Measurements from ENCODE around the gene NUP210L. TPM values are rescaled to one million over a fixed set of nuclear protein-coding genes. Genes with fewer than 3 reads are reported as not detected.
"Not testable (repeated sequence)": the region's sequence is repeated elsewhere in the genome, so short reads cannot be mapped to it uniquely, and the experiment has no call there.

Gene NUP210L
- total RNA-seq, 2 experiments from 2014 or later, result 0.04 TPM; not detected in 1

DNA sequence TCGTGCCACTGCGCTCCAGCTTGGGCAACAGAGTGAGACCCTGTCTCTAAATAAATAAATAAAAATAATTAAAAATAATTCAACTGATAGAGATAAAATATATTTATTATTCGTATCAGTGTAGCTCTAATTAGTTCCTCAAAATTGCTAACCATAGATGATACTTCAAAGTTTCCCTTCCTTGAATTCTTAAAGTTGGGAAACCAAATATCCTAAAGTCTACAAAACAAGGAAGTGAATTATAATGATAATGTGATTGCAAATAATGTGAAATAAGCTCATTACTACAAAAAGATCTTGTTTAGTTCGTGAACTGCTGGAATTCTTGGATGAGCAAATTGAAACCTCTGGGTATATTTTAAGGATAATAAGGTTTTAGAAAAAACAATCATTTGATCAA, 60.5 kb downstream of the NUP210L start:
- H3K27me3 Mint-ChIP-seq, result no peaks in the 10 kb centered on the region

DNA sequence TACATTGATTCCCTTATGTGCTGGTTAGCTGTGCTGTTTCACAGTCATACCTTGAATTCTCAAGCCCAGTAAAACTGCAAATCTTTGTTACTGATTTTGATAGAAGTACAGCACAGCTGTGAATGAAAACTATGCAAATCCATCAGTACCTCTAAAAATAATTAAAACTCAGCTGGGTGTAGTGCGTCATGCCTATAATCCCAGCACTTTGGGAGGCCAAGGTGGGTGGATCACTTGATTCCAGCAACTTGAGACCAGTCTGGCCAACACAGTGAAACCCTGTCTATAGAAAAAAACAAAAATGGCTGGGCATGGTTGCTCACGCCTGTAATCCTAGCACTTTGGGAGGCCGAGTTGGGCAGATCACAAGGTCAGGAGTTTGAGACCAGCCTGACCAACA, 61.2 kb downstream of the NUP210L start:
- Mint-ChIP-seq H3K36me3 (no peaks in the 10 kb centered on the region), H3K27ac (no peak overlapping the region), H3K9me3 (no peaks in the 10 kb centered on the region), H3K4me3 (no peak overlapping the region), H3K27me3 (no peaks in the 10 kb centered on the region), H3K4me1 (no peaks in the 10 kb centered on the region)
- DNase-seq, result no peak

More for the DNA sequence above, 60.5 kb downstream of the NUP210L start:
- no peaks in the 10 kb centered on the region for H3K4me1 Mint-ChIP-seq
- H3K27ac Mint-ChIP-seq, result no peak overlapping the region
- H3K9me3 Mint-ChIP-seq, result no peaks in the 10 kb centered on the region
- H3K4me3 Mint-ChIP-seq, result no peak overlapping the region
- no peak for DNase-seq
- H3K36me3 Mint-ChIP-seq, result no peaks in the 10 kb centered on the region

DNA sequence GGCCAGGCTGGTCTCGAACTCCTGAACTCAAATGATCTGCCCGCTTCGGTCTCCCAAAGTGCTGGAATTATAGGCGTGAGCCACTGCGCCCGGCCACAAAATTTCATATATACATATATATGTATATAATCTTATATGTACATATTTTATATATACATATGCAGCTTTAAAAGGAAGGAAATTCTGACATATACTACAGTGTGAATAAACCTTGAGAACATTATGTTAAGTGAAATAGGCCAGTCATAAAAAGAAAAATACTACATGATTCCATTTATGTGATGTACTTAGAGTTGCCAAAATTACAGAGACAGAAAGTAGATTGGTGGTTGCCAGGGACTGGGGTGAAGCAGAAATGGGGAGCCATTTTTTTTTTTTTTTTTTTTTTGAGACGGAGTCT, 63.2 kb downstream of the NUP210L start:
- DNase-seq, result no peak
- no peak overlapping the region for H3K4me3 Mint-ChIP-seq
- H3K36me3 Mint-ChIP-seq, result no peaks in the 10 kb centered on the region
- H3K4me1 Mint-ChIP-seq, result no peaks in the 10 kb centered on the region
- H3K9me3 Mint-ChIP-seq, result no peaks in the 10 kb centered on the region
- H3K27ac Mint-ChIP-seq, result no peak overlapping the region
- no peaks in the 10 kb centered on the region for H3K27me3 Mint-ChIP-seq

DNA sequence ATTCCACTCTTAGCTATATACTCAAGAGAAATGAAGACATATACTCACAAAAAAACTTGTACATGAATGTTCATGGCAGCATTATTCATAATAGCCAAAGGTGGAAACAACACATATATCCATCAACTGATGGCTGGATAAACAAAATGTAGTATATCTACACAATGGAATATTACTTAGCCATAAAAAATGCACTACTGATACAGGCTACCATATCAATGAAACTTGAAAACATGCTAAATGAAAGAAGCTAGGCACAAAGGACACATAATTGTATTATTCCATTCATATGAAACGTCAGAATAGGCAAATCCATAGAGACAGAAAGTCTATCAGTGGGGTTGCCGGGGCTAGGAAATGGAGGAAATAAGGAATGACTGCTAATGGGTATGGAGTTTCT, 67.3 kb downstream of the NUP210L start:
- no peak overlapping the region for H3K4me3 Mint-ChIP-seq
- peaks cover 3% of the 10 kb centered on the region for H3K36me3 Mint-ChIP-seq
- H3K27me3 Mint-ChIP-seq, result no peaks in the 10 kb centered on the region
- H3K4me1 Mint-ChIP-seq, result no peaks in the 10 kb centered on the region
- no peak for DNase-seq
- no peak overlapping the region for H3K27ac Mint-ChIP-seq
- H3K9me3 Mint-ChIP-seq, result peaks cover 7% of the 10 kb centered on the region

DNA sequence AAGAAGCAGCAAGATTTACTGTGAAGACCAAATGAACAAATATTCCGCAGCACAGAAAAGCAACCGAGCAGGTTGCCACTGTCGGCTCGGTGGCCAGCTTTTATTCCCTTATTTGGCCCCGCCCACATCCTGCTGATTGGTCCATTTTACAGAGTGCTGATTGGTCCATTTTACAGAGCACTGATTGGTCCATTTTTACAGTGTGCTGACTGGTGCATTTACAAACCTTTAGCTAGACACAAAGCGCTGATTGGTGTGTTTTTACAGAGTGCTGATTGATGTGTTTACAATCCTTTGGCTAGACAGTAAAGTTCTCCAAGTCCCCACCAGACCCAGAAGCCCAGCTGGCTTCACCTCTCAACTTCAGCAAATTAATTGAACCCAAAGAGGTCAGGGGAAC, 71.8 kb downstream of the NUP210L start:
- not testable (repeated sequence) for H3K27me3 Mint-ChIP-seq, H3K27ac Mint-ChIP-seq, H3K4me3 Mint-ChIP-seq, H3K36me3 Mint-ChIP-seq, H3K9me3 Mint-ChIP-seq, H3K4me1 Mint-ChIP-seq
- peak; percentile 4 for DNase-seq

DNA sequence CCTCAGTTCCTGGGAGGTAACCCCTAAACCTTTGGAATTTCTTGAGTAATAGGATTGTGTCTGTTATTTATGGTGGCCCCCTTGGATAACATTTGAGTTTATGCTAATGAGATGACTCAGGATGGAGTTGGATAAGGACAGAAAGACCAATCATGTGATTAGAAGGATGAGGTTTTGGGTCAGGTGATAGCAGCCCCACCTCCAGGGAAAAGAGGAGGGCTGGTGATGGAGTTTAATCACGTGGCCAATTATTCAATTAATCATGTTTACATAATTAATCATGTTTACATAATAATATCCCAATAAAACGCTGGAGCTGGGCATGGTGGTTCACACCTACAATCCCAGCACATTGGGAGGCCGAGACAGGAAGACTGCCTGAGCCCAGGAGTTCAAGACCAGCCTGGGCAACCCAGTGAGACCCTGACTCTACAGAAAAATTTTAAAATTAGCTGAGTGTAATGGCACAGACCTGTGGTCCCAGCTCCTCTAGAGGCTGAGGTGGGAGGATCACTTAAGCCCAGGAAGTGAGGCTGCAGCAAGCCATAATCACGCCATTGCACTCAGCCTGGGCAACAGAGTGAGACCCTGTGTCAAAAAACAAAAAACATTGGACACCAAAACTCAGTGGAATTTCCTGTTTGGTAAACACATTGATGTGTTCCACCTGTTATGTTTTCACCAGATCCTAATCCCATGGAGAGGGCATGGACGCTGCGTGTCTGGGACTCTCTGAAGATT, 73.3 kb downstream of the NUP210L start:
- peaks cover 7% of the 10 kb centered on the region for H3K36me3 Mint-ChIP-seq
- H3K27ac Mint-ChIP-seq, result no peak overlapping the region
- H3K9me3 Mint-ChIP-seq, result peaks cover 10% of the 10 kb centered on the region
- DNase-seq, result no peak
- no peaks in the 10 kb centered on the region for H3K4me1 Mint-ChIP-seq
- no peak overlapping the region for H3K4me3 Mint-ChIP-seq
- no peaks in the 10 kb centered on the region for H3K27me3 Mint-ChIP-seq

DNA sequence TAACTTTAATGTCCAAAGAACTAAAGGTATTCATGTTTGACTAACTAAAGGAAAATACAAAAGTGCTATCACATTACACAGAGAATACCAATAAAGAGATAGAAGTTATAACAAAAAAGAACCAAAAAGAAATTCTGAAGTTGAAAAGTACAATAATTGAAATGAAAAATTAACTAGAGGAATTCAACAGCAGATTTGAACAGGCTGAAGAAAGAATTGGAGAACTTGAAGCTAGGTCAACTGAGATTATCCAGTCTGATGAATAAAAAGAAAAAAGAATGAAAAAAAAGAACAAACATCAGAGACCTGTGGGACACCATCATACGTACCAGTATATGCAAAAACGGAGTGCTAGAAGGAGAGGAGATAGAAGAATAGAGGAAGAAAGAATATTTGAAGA, 78.5 kb downstream of the NUP210L start:
- peaks cover 7% of the 10 kb centered on the region for H3K36me3 Mint-ChIP-seq
- no peak for DNase-seq
- no peak overlapping the region for H3K27ac Mint-ChIP-seq
- H3K4me3 Mint-ChIP-seq, result no peak overlapping the region
- H3K27me3 Mint-ChIP-seq, result peaks cover 7% of the 10 kb centered on the region
- peaks cover 8% of the 10 kb centered on the region for H3K9me3 Mint-ChIP-seq
- H3K4me1 Mint-ChIP-seq, result no peaks in the 10 kb centered on the region

DNA sequence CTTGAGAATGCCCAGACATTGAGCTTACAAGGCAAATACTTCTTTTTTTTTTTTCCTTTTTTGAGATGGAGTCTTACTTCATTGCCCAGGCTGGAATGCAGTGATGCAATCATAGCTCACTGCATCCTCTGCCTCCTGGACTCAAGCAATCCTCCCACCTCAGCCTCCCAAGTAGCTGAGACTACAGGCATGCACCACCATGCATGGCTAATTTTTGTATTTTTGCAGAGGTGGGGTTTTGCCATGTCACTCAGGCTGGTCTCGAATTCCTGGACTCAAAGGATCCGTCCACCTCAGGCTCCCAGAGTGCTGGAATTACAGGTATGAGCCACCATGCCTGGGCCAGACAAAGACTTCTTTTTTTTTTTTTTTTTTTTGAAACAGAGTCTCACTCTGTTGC, 79.1 kb downstream of the NUP210L start:
- Mint-ChIP-seq H3K27ac (no peak overlapping the region), H3K4me3 (no peak overlapping the region)
- no peak for DNase-seq

DNA sequence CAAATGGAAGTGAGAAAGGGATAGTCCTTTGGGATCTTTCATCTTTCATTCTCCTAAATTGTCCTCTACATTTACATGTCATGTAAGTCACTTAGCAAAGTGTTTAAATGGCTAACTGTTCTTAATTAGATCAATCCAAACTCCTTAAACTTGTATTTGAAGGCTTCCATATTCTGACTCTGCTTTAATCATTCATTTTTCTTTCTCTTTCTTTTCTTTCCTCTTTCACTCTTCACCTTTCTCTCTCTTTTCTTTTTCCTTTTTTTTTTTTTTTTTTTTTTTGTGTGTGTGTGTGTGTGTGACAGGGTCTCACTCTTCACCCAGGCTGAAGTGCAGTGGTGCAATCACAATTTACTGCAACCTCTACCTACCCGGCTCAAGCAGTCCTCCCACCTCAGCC, 92.6 kb downstream of the NUP210L start:
- peaks cover 4% of the 10 kb centered on the region for H3K27me3 Mint-ChIP-seq
- H3K36me3 Mint-ChIP-seq, result no peaks in the 10 kb centered on the region
- no peak overlapping the region for H3K27ac Mint-ChIP-seq

More for the DNA sequence above, 79.1 kb downstream of the NUP210L start:
- Mint-ChIP-seq H3K4me1 (no peaks in the 10 kb centered on the region), H3K27me3 (peaks cover 7% of the 10 kb centered on the region), H3K9me3 (peaks cover 8% of the 10 kb centered on the region), H3K36me3 (peaks cover 7% of the 10 kb centered on the region)

DNA sequence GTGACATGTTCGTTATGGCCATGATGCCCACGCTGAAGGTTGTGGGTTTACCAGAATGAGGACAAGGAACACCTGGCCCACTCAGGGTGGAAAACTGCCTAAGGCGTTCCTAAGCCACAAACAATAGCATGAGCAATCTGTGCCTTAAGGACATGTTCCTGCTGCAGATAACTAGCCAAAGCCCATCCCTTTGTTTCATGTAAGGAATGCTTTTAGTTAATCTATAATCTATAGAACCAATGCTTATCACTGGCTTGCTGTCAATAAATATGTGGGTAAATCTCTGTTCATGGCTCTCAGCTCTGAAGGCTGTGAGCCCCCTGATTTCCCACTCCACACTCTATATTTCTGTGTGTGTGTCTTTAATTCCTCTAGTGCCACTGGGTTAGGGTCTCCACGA, 107.4 kb downstream of the NUP210L start:
- not testable (repeated sequence) for H3K4me3 Mint-ChIP-seq, DNase-seq, H3K4me1 Mint-ChIP-seq, H3K9me3 Mint-ChIP-seq, H3K27ac Mint-ChIP-seq, H3K36me3 Mint-ChIP-seq, H3K27me3 Mint-ChIP-seq

More for the DNA sequence above, 92.6 kb downstream of the NUP210L start:
- no peak for DNase-seq
- Mint-ChIP-seq H3K4me1 (peaks cover 2% of the 10 kb centered on the region), H3K9me3 (no peaks in the 10 kb centered on the region), H3K4me3 (no peak overlapping the region)

DNA sequence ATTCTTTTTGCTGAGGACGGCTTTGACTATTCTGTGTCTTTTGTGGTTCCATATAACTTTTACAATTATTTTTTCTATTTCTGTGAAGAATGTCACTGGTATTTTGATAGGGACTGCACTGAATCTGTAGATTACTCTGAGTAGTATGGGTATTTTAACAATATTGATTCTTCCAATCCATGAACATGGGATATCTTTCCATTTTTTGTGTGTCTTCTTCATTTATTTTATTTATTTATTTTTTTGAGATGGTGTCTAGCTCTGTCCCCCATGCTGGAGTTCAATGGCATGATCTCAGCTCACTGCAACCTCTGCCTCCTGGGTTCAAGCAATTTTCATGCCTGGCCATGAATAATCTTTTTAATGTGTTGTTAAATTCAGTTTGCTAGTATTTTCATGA, 121.2 kb downstream of the NUP210L start:
- not testable (repeated sequence) for H3K4me1 Mint-ChIP-seq, H3K27ac Mint-ChIP-seq, DNase-seq, H3K27me3 Mint-ChIP-seq, H3K4me3 Mint-ChIP-seq, H3K9me3 Mint-ChIP-seq, H3K36me3 Mint-ChIP-seq

DNA sequence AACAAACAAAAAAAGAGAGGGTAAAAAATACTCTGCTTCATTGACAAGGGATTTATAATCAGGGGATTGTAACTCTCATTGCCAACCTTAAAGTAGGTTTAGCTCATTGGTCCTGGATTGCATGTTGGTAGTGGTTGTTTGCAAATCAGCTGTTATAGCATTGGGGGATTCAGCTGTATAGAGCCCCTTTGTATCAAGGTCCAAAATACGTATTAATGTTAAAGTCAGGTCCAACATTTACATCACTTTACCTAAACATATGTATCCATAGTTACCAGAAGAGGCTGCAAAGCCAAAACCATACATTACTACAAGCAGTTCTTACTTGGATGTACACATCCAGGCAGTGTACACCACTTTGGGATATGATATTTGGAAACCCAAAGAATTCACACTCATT, 134.9 kb downstream of the NUP210L start:
- no peaks in the 10 kb centered on the region for H3K27me3 Mint-ChIP-seq
- no peaks in the 10 kb centered on the region for H3K36me3 Mint-ChIP-seq
- H3K27ac Mint-ChIP-seq, result no peak overlapping the region
- no peak for DNase-seq
- no peak overlapping the region for H3K4me3 Mint-ChIP-seq
- no peaks in the 10 kb centered on the region for H3K9me3 Mint-ChIP-seq
- H3K4me1 Mint-ChIP-seq, result no peaks in the 10 kb centered on the region

DNA sequence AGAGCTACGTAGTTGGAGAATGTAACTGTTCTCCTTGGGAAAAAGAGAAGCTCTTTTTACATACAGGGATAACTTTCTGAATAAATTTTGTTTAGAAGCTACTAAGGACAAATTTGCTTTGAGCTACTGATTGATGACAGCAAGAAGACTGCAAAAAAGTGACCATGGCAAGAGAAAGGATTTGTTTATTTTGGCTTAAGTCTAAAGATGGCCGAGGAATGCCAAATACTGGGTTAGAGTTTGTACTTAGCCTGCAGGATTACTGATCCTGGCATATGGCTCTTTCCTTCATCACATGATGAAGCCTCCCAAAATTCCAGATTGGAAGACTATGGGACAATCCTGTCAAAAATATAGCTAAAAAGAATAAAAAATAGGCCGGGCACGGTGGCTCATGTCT, 135.6 kb downstream of the NUP210L start:
- Mint-ChIP-seq H3K9me3 (no peaks in the 10 kb centered on the region), H3K27me3 (no peaks in the 10 kb centered on the region), H3K4me3 (no peak overlapping the region), H3K27ac (no peak overlapping the region), H3K36me3 (no peaks in the 10 kb centered on the region), H3K4me1 (no peaks in the 10 kb centered on the region)
- DNase-seq, result no peak

DNA sequence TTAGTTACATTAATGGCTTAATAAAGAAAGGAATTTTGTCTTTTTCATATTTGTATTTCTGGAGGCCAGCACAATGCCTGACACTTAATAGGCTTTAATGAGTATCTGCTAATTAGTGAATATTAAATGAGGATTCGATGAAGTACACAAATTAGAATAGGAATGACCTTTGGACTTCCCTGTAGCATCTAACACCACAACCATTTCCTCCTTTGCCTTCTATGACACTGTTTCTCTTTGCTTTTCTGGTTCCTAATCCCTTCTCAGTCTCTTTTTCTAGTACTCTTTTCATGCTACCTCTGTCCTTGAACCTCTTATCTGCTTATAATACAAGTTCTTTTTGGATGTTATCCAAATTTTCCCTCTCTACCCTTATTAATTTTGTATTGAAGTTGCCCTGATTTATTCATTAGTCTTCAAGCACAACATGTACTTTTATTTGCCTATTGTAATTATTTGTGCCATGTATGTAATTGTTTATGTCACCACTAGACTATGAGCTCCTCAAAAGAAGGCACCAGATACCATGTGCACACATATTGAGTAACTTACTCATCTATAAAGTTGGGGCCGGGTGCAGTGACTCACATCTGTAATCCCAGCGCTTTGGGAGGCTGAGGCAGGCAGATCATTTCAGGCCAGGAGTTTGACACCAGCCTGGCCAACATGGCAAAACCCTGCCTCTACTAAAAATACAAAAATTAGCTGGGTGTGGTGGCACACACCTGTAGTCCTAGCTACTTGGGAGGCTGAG, 140.5 kb downstream of the NUP210L start:
- Mint-ChIP-seq H3K36me3 (no peaks in the 10 kb centered on the region), H3K9me3 (no peaks in the 10 kb centered on the region), H3K4me3 (no peak overlapping the region), H3K27ac (no peak overlapping the region), H3K27me3 (no peaks in the 10 kb centered on the region), H3K4me1 (no peaks in the 10 kb centered on the region)
- DNase-seq, result no peak

DNA sequence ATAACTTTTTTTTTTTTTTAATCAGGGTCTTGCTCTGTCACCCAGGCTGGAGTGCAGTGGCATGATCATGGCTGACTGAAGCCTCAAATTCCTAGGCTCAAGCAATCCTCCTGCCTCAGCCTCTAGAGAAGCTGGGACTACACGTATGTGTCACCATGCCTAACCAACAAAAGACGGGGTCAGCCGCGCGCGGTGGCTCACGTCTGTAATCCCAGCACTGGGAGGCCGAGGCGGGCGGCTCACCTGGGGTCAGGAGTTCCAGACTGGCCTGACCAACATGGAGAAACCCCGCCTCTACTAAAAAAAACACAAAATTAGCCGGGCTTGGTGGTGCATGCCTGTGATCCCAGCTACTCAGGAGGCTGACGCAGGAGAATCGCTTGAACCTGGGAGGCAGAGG, 142.3 kb downstream of the NUP210L start:
- not testable (repeated sequence) for H3K27me3 Mint-ChIP-seq, DNase-seq, H3K4me1 Mint-ChIP-seq, H3K9me3 Mint-ChIP-seq, H3K27ac Mint-ChIP-seq, H3K36me3 Mint-ChIP-seq, H3K4me3 Mint-ChIP-seq

DNA sequence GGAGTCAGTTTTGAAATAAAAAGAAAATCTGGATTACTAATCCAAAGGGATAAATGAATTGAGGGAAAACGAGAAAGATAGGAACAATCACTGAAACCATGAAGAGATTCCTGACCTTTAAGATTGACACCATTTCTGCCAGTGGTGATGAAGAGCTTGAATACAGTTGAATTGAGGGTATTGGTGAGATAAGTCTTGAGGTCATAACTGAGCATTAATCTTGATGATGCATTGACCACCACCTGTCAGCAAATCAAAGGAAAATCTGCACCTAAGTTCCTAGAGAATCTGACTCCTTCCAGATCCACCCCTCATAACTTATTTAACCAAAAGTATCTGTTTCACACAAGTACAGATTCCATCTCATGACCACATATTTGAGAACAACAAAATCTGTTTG, 142.7 kb downstream of the NUP210L start:
- Mint-ChIP-seq H3K4me1 (no peaks in the 10 kb centered on the region), H3K4me3 (no peak overlapping the region), H3K27ac (no peak overlapping the region), H3K9me3 (no peaks in the 10 kb centered on the region), H3K36me3 (no peaks in the 10 kb centered on the region), H3K27me3 (no peaks in the 10 kb centered on the region)
- DNase-seq, result no peak
